Sigmoid colon (tissue), 7 donors: ENCODE data around the gene PEPD. TPM values are rescaled to one million over a fixed set of nuclear protein-coding genes. Genes with fewer than 3 reads are reported as not detected.

ENCODE experiments used
- DNase-seq: peaks from one replicate; pipeline ENCODE4 v3.0.0-alpha.2; 2019
- H3K27ac ChIP-seq, 4 donors: fragments of 200-600 bp; sonication (generic); one replicate each; pipeline ENCODE4 v1.5.1; 2016 to 2019; ENCODE audit warnings: mild to moderate bottlenecking in 1 of 4
- H3K27me3 ChIP-seq, 3 donors: fragments of 200-600 bp; sonication (generic); one replicate each; pipeline ENCODE4 v1.5.1; 2019; ENCODE audit warnings: mild to moderate bottlenecking in 1 of 3
- H3K36me3 ChIP-seq, 4 donors: fragments of 200-600 bp; sonication (generic); one replicate each; pipeline ENCODE4 v1.5.1; 2016 to 2019
- H3K4me1 ChIP-seq, 4 donors: fragments of 200-600 bp; sonication (generic); one replicate each; pipeline ENCODE4 v1.5.1; 2017 to 2019
- H3K4me3 ChIP-seq, 4 donors: fragments of 200-600 bp; sonication (generic); one replicate each; pipeline ENCODE4 v1.5.1; 2017 to 2019; ENCODE audit warnings: mild to moderate bottlenecking in 2 of 4, moderate library complexity in 1 of 4
- H3K9me3 ChIP-seq, 4 donors: fragments of 200-600 bp in 3 of 4; sonication (generic) in 3 of 4; one replicate each; pipeline versions ENCODE4 v1.5.1 to v1.6.1; 2013 to 2019
- EP300 ChIP-seq, 4 donors: sonication (generic); formaldehyde crosslinking; IDR thresholded peaks; one replicate each; pipeline ENCODE4 v1.6.1; 2017; ENCODE audit warnings: antibody characterized with exemption in 4 of 4
- POLR2A ChIP-seq, 2 donors: fragments of 450-650 bp; IDR thresholded peaks; one replicate each; pipeline ENCODE4 v1.6.1; 2016; ENCODE audit warnings: antibody characterized with exemption in 2 of 2, mild to moderate bottlenecking in 2 of 2, moderate library complexity in 2 of 2
- POLR2AphosphoS5 ChIP-seq, 4 donors: sonication (generic); formaldehyde crosslinking; IDR thresholded peaks; one replicate each; pipeline ENCODE4 v1.6.1; 2017; ENCODE audit warnings: antibody characterized with exemption in 4 of 4
- WGBS, 2 donors: extraction: QIAGEN DNeasy Blood & Tissue Kit; methylation state at CpG; one replicate each; pipeline ENCODE4 v1.1.7; 2013; 5-methylcytosine and 5-hydroxymethylcytosine counted together
- intact Hi-C: fragments of 100-400 bp; cut with DNase I; formaldehyde crosslinking; loops from one replicate; pipeline ENCODE4 v1.15.1; 2023
- polyA plus RNA-seq, 3 donors: library from polyadenylated mRNA; stranded (reverse); fragments of 200-250 nt; gene quantifications; one replicate each; pipeline ENCODE4 v1.2.3, GENCODE V29; 2013
- total RNA-seq, 4 donors: library from RNA; depleted of rRNA; stranded (reverse); fragments of >200 nt; gene quantifications; one replicate each; pipeline ENCODE4 v1.1.0, GENCODE V29; 2016
- TF ChIP-seq, protein P1 (sequence below), 4 experiments: fragments of 450-650 bp in 3 of 4; fragments of 200-600 bp in 1 of 4; IDR thresholded peaks; one replicate each; pipeline ENCODE4 v1.5.1; 2016 to 2019; ENCODE audit warnings: antibody characterized with exemption in 4 of 4, mild to moderate bottlenecking in 3 of 4, moderate library complexity in 2 of 4
- donor health status: healthy with polysubstance abuse.
- donor health status: Bipolar disorder and iron deficiency.
- donor health status: healthy.

Gene PEPD
- total and polyA plus RNA-seq, 7 donors: 50.0 to 187 (median 67.8) TPM

DNA sequence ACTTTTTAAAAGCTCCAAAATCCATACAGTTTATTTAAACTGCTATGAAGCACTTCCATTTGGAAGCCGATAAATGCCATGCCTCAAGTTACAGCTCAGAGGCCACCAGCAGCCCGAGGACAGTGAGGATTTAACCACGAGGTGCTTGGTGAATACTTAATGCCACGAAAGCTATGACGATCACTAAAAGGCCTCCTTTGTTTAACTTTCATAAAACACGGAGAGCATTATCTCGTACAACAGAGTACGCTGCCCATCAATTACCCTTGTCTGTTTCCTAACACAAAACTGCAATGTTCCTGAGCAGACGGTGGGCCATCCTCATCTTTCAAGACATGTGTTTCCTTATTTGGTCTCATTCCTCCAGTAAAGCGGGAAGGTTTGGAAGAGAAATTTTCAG is 58.4 kb downstream of the PEPD start:
- TF ChIP-seq POLR2A (IDR thresholded peaks at IDR 0.05) (no peak), EP300 (IDR thresholded peaks at IDR 0.05) (no peak), POLR2AphosphoS5 (IDR thresholded peaks at IDR 0.05) (no peak)
- TF ChIP-seq, protein P1, sequence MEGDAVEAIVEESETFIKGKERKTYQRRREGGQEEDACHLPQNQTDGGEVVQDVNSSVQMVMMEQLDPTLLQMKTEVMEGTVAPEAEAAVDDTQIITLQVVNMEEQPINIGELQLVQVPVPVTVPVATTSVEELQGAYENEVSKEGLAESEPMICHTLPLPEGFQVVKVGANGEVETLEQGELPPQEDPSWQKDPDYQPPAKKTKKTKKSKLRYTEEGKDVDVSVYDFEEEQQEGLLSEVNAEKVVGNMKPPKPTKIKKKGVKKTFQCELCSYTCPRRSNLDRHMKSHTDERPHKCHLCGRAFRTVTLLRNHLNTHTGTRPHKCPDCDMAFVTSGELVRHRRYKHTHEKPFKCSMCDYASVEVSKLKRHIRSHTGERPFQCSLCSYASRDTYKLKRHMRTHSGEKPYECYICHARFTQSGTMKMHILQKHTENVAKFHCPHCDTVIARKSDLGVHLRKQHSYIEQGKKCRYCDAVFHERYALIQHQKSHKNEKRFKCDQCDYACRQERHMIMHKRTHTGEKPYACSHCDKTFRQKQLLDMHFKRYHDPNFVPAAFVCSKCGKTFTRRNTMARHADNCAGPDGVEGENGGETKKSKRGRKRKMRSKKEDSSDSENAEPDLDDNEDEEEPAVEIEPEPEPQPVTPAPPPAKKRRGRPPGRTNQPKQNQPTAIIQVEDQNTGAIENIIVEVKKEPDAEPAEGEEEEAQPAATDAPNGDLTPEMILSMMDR (IDR thresholded peaks at IDR 0.05): no peak
- no peak overlapping the region for H3K27ac ChIP-seq
- peaks cover 0 to 26% (median 0%) of the 10 kb centered on the region in 4 donors for H3K36me3 ChIP-seq
- WGBS, 2 donors: 76 to 80% methylated on average over 10 of the region's 10 CpGs
- peaks cover 0 to 9% (median 0%) of the 10 kb centered on the region in 4 donors for H3K4me1 ChIP-seq
- no peaks in the 10 kb centered on the region for H3K27me3 ChIP-seq
- H3K4me3 ChIP-seq: no peak overlapping the region
- no peak for DNase-seq
- intact Hi-C loops: no loop called here
- no peaks in the 10 kb centered on the region for H3K9me3 ChIP-seq

DNA sequence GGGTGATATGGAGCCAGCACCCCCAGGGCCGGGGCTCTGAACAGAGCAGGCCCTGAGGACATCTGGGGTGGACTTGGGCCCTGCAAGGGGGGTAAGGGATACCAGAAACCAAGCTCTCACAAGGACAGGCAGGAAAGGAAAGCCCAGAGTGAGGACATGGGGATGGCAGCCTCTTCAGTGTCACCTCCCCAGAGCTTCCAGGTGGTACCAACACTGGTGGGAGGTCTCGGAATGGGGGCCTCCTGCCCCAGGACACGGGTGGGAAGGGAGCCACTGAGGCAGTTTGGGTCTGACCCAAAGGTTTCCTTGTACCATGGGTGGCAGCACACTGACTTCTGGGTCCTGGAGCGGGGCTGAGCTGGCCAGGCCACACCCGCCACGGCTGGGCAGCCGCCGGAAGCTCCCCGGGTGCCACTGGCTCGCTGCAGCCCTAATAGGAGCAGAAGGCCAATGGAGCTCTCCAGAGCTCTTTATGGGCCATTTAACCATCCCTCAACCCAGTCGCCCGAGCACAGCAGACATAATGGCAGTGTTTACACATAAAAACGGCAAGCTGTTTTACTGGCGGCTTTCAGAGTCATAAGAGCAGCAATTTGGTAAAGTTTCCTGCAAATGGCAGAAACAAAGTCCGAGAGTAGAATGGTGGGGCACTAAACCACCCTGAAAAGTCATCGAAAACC is 59.3 kb downstream of the PEPD start:
- no peak for DNase-seq
- Histone ChIP-seq H3K4me3 (no peak overlapping the region), H3K4me1 (peaks cover 0 to 9% (median 0%) of the 10 kb centered on the region in 4 donors), H3K27me3 (no peaks in the 10 kb centered on the region), H3K9me3 (no peaks in the 10 kb centered on the region), H3K27ac (no peak overlapping the region), H3K36me3 (peaks cover 0 to 26% (median 0%) of the 10 kb centered on the region in 4 donors)
- WGBS, 2 donors: 84 to 85% methylated on average over 16 of the region's 16 CpGs
- intact Hi-C loops: no loop called here
- TF ChIP-seq POLR2A (IDR thresholded peaks at IDR 0.05): no peak
- TF ChIP-seq, protein P1 (IDR thresholded peaks at IDR 0.05): no peak
- TF ChIP-seq EP300 (IDR thresholded peaks at IDR 0.05): no peak
- TF ChIP-seq POLR2AphosphoS5 (IDR thresholded peaks at IDR 0.05): no peak

DNA sequence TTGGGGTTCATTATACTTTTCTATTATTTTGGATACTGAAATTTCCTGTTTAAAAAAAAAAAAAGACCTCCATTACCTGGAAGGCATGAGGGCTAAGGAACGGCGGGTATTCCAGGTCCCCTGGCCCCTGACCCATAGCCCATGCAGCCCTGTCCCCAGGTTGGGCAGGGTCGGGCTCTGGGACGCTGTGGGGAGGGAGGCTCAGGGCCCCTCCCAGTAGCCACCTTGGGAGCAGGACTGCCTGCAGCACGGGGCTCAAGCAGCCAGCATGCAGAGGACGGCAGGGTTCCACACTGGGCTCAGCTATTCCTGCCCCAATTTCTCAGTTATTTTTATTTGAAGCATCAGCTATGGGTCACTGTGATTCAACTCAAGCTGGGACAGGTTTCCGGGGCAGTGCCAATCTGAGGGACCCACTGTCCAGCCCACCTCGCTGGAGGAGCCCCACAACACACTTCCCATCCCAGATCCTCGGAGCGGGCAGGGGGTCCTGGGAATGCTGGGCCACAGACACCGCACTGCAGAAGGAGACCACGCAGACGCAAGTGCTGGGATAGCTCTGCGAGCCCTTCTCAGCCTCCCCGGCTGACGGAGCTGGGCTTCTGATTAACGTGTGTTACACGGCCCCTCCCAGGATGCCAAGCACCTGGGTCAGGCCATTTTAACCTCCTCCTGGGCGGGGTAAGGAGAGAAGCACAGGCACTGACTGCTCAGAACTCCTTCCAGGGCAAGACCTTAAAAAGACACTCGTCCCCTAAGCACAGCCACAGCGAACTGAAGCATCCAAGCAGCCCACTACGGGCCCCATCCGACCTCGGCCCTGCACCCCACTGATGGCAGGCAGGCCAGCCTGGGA is 60.1 kb downstream of the PEPD start:
- Histone ChIP-seq H3K4me3 (no peak overlapping the region), H3K36me3 (peaks cover 0 to 26% (median 0%) of the 10 kb centered on the region in 4 donors), H3K4me1 (peaks cover 0 to 9% (median 0%) of the 10 kb centered on the region in 4 donors), H3K27ac (no peak overlapping the region), H3K9me3 (no peaks in the 10 kb centered on the region), H3K27me3 (no peaks in the 10 kb centered on the region)
- DNase-seq: no peak
- 90% methylated on average over 24 of the region's 24 CpGs for WGBS, 2 donors
- TF ChIP-seq POLR2A (IDR thresholded peaks at IDR 0.05) (no peak), POLR2AphosphoS5 (IDR thresholded peaks at IDR 0.05) (no peak), EP300 (IDR thresholded peaks at IDR 0.05) (no peak)
- TF ChIP-seq, protein P1 (IDR thresholded peaks at IDR 0.05): no peak
- intact Hi-C loops: no loop called here

DNA sequence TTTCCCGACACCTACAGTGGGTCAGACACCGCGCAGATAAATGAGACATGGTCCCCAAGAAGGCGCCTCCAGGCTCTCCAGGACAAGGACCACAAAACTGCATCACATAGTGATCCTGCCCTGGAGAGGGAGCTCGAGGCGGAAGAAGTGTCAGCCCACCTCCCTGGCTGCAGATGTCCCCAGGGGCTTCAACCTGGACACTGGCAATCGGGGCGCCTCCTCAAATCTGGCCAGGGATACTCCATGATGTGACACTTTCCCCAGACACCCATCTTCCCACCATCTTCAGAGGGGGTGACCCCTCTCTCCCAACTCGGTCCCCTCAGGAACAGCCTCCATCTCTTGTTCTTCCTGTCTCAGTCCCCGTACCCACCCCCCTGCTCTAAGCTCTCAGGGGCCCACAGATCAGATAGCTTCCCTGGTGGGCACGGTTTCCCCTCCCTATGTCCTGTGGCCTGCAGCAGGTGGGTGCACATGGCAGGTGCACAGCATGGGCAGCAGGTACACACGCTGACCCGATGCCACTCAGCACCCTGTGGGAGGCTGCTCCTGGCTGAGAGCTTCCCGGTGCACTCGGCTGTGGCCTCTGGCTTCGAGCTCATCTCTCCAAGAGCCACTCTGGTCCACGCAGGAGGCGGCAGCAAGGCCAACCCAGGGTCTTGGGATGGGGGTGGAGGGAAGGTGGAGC is 61.2 kb downstream of the PEPD start:
- no peak for DNase-seq
- Histone ChIP-seq H3K27me3 (no peaks in the 10 kb centered on the region), H3K36me3 (peaks cover 0 to 26% (median 0%) of the 10 kb centered on the region in 4 donors), H3K4me1 (peaks cover 0 to under 1% (median 0%) of the 10 kb centered on the region in 4 donors), H3K27ac (no peak overlapping the region), H3K9me3 (no peaks in the 10 kb centered on the region), H3K4me3 (no peak overlapping the region)
- WGBS, 2 donors: 91 to 93% methylated on average over 18 of the region's 18 CpGs
- TF ChIP-seq, protein P1 (IDR thresholded peaks at IDR 0.05): no peak
- no peak for TF ChIP-seq EP300 (IDR thresholded peaks at IDR 0.05)
- no peak for TF ChIP-seq POLR2AphosphoS5 (IDR thresholded peaks at IDR 0.05)
- TF ChIP-seq POLR2A (IDR thresholded peaks at IDR 0.05): no peak
- intact Hi-C loops: no loop called here
